PC-9 (cell line): ENCODE results near the gene TMPRSS4. TPM values are rescaled to one million over a fixed set of nuclear protein-coding genes. Genes with fewer than 3 reads are reported as not detected.

Source experiments
- BruUV-seq: library from RNA; stranded (reverse); fragments of 400-500 nt; replicated peaks from 2 replicates; lab custom pipeline; 2021; lab: Mats Ljungman, UMichigan
- CTCF ChIA-PET: fragments of 300-600 bp; sonication (Branson Sonifier 250); formaldehyde crosslinking; loops from one replicate; lab custom pipeline; 2022; ENCODE audit warnings: antibody characterized with exemption; lab: Charles Lee
- POLR2A ChIA-PET: fragments of 300-600 bp; sonication (Branson Sonifier 250); formaldehyde crosslinking; loops from one replicate; lab custom pipeline; 2022; ENCODE audit warnings: antibody characterized with exemption; ENCODE audit not compliant: unreplicated experiment; lab: Charles Lee
- DNase-seq, 2 experiments: peaks; one replicate each; pipeline versions ENCODE4 v3.0.0 to v3.0.0-alpha.2; 2015 to 2022; ENCODE audit warnings: mixed read lengths in 1 of 2
- H2AFZ ChIP-seq: fragments of 200-600 bp; sonication (generic); 2 replicates; pipeline ENCODE4 v1.8.1; 2017; ENCODE audit warnings: antibody characterized with exemption
- H3F3A ChIP-seq: fragments of 200-600 bp; sonication (generic); 2 replicates; pipeline ENCODE4 v1.8.1; 2017; ENCODE audit warnings: antibody characterized with exemption, mild to moderate bottlenecking, low read depth; ENCODE audit not compliant: insufficient read depth
- H3K27ac ChIP-seq: fragments of 200-600 bp; sonication (generic); 2 replicates; pipeline ENCODE4 v1.6.1; 2016; ENCODE audit warnings: mixed run types
- H3K27me3 ChIP-seq: fragments of 200-600 bp; sonication (generic); 2 replicates; pipeline ENCODE4 v1.6.1; 2016; ENCODE audit warnings: low read depth, mixed run types; ENCODE audit not compliant: insufficient read depth
- H3K36me3 ChIP-seq: fragments of 200-600 bp; sonication (generic); 2 replicates; pipeline ENCODE4 v1.6.1; 2016; ENCODE audit warnings: low read depth, mixed run types
- H3K4me1 ChIP-seq: fragments of 200-600 bp; sonication (generic); replicated peaks from 2 replicates; pipeline ENCODE4 v1.6.1; 2016; ENCODE audit warnings: mixed run types; ENCODE audit not compliant: insufficient read depth
- H3K4me2 ChIP-seq: fragments of 200-600 bp; sonication (generic); 2 replicates; pipeline ENCODE4 v1.6.1; 2017; ENCODE audit warnings: mixed run types
- H3K4me3 ChIP-seq: fragments of 200-600 bp; sonication (generic); 2 replicates; pipeline ENCODE4 v1.6.1; 2016; ENCODE audit warnings: mixed run types
- H3K79me2 ChIP-seq: fragments of 200-600 bp; sonication (generic); 2 replicates; pipeline ENCODE4 v1.6.1; 2017; ENCODE audit warnings: low read depth, mixed run types
- H3K9me2 ChIP-seq: fragments of 200-600 bp; sonication (generic); 2 replicates; pipeline ENCODE4 v1.8.1; 2017; ENCODE audit warnings: mild to moderate bottlenecking; ENCODE audit not compliant: insufficient read depth
- H3K9me3 ChIP-seq: fragments of 200-600 bp; sonication (generic); 2 replicates; pipeline ENCODE4 v1.8.1; 2016; ENCODE audit warnings: low read depth; ENCODE audit not compliant: insufficient read depth
- H4K20me1 ChIP-seq: fragments of 200-600 bp; sonication (generic); 2 replicates; pipeline ENCODE4 v1.8.1; 2017; ENCODE audit not compliant: insufficient read depth
- EZH2 ChIP-seq: fragments of 200-600 bp; sonication (generic); IDR thresholded peaks from 2 replicates; pipeline ENCODE4 v1.8.0; 2017; ENCODE audit warnings: antibody characterized with exemption, low read depth
- intact Hi-C: fragments of 100-400 bp; cut with micrococcal nuclease; formaldehyde crosslinking; loops from one replicate; pipeline ENCODE4 v1.10.0; 2022; ENCODE audit not compliant: unreplicated experiment
- total RNA-seq: library from RNA; stranded (reverse); gene quantifications from 2 replicates; pipeline ENCODE4 v1.2.3, GENCODE V29; 2021
- TF ChIP-seq, protein P1 (sequence below): fragments of 200-600 bp; sonication (generic); conservative IDR thresholded peaks from 2 replicates; pipeline ENCODE4 v1.6.1; 2017; ENCODE audit warnings: mixed run types, antibody characterized with exemption, mild to moderate bottlenecking, moderate library complexity

TMPRSS4 gene
- total RNA-seq, 1 experiment from 2014 or later: 27.6 TPM

- no peak for TF ChIP-seq EZH2
- TF ChIP-seq, protein P1, sequence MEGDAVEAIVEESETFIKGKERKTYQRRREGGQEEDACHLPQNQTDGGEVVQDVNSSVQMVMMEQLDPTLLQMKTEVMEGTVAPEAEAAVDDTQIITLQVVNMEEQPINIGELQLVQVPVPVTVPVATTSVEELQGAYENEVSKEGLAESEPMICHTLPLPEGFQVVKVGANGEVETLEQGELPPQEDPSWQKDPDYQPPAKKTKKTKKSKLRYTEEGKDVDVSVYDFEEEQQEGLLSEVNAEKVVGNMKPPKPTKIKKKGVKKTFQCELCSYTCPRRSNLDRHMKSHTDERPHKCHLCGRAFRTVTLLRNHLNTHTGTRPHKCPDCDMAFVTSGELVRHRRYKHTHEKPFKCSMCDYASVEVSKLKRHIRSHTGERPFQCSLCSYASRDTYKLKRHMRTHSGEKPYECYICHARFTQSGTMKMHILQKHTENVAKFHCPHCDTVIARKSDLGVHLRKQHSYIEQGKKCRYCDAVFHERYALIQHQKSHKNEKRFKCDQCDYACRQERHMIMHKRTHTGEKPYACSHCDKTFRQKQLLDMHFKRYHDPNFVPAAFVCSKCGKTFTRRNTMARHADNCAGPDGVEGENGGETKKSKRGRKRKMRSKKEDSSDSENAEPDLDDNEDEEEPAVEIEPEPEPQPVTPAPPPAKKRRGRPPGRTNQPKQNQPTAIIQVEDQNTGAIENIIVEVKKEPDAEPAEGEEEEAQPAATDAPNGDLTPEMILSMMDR: no peak
- Histone ChIP-seq H3F3A (no peaks in the 10 kb centered on the region), H3K9me3 (no peaks in the 10 kb centered on the region), H3K27me3 (peaks cover 69% of the 10 kb centered on the region), H3K36me3 (no peaks in the 10 kb centered on the region), H3K27ac (no peak overlapping the region), H2AFZ (no peak overlapping the region), H3K79me2 (no peaks in the 10 kb centered on the region), H3K4me1 (no peaks in the 10 kb centered on the region), H3K4me3 (no peak overlapping the region), H3K9me2 (no peaks in the 10 kb centered on the region), H4K20me1 (no peaks in the 10 kb centered on the region), H3K4me2 (no peak overlapping the region)
- ChIA-PET CTCF (no interaction called here), POLR2A (no interaction called here)
- DNase-seq: no peak
- intact Hi-C loops: no loop called here
- BruUV-seq: no TSS peak
These were observed 89.8 kb downstream of the TMPRSS4 start for GRCh38 chr11:118166641-118167040.

GRCh38 chr11:118167253-118167652 lies 90.4 kb downstream of the TMPRSS4 start:
- Histone ChIP-seq H3K79me2 (no peaks in the 10 kb centered on the region), H3K27ac (no peak overlapping the region), H3K4me1 (no peaks in the 10 kb centered on the region), H3K27me3 (peaks cover 62% of the 10 kb centered on the region), H4K20me1 (no peaks in the 10 kb centered on the region), H3F3A (no peaks in the 10 kb centered on the region), H3K9me3 (no peaks in the 10 kb centered on the region), H2AFZ (no peak overlapping the region), H3K4me3 (no peak overlapping the region), H3K9me2 (no peaks in the 10 kb centered on the region), H3K4me2 (no peak overlapping the region), H3K36me3 (no peaks in the 10 kb centered on the region)
- DNase-seq: no peak
- ChIA-PET POLR2A (no interaction called here), CTCF (no interaction called here)
- BruUV-seq: no TSS peak
- TF ChIP-seq EZH2: no peak
- TF ChIP-seq, protein P1: no peak
- intact Hi-C loops: no loop called here

GRCh38 chr11:118167906-118168305 lies 91.0 kb downstream of the TMPRSS4 start:
- BruUV-seq: no TSS peak
- Histone ChIP-seq H4K20me1 (no peaks in the 10 kb centered on the region), H2AFZ (no peak overlapping the region), H3K36me3 (no peaks in the 10 kb centered on the region), H3K4me3 (no peak overlapping the region), H3K4me1 (no peaks in the 10 kb centered on the region), H3F3A (no peaks in the 10 kb centered on the region), H3K4me2 (no peak overlapping the region), H3K27ac (no peak overlapping the region), H3K79me2 (no peaks in the 10 kb centered on the region), H3K27me3 (peaks cover 56% of the 10 kb centered on the region), H3K9me3 (no peaks in the 10 kb centered on the region), H3K9me2 (no peaks in the 10 kb centered on the region)
- no peak for DNase-seq
- ChIA-PET POLR2A (no interaction called here), CTCF (no interaction called here)
- intact Hi-C loops: no loop called here
- TF ChIP-seq, protein P1: no peak
